SK-N-MC (cell line): ENCODE results near the gene ANGEL2.

Experiments
- EZH2 ChIP-seq: fragments of 200-600 bp; sonication (generic); IDR thresholded peaks from one replicate; pipeline ENCODE4 v1.6.1; 2017; ENCODE audit warnings: antibody characterized with exemption
- FOXP2 ChIP-seq: optimal IDR thresholded peaks from 2 replicates; pipeline ENCODE3; 2011; ENCODE audit warnings: mild to moderate bottlenecking, moderate library complexity; ENCODE audit not compliant: insufficient read depth; ENCODE audit errors: extremely low read length, control extremely low read depth
- POLR2AphosphoS5 ChIP-seq: IDR thresholded peaks from 2 replicates; pipeline ENCODE4 v1.6.1; 2012; ENCODE audit warnings: mild to moderate bottlenecking, low read depth, low read length, borderline replicate concordance

DNA sequence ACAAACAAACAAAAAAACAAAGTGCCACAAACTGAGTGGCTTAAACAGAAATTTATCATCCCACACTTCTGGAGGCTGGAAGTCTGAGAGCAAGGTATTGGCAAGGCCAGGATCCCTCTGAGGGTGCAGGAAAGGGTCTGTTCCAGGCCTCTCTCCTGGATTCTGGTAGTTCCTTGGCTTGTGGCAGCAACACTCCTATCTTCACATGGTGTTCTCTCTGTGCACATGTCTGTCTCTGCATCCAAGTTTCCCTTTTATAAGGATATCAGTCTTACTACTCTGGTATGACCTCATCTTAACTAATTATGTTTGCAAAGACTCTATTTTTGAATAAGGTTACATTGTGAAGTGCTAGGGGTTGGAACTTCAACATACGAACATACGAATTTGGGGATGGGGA lies 70.6 kb downstream of the ANGEL2 start:
- TF ChIP-seq EZH2: no peak
- TF ChIP-seq POLR2AphosphoS5: no peak
- no peak for TF ChIP-seq FOXP2
